ENCODE results near the gene SRRM4.

- no peak for TF ChIP-seq POLR2A (IDR thresholded peaks at IDR 0.05; ENCODE audit: extremely low read depth, insufficient read length)
- TF ChIP-seq, protein P1, sequence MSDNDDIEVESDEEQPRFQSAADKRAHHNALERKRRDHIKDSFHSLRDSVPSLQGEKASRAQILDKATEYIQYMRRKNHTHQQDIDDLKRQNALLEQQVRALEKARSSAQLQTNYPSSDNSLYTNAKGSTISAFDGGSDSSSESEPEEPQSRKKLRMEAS (IDR thresholded peaks at IDR 0.05; ENCODE audit: low read depth, low read length): no peak
These were observed 196.5 kb downstream of the SRRM4 start for GRCh38 chr12:119177724-119178380.

Measured in NB4 (cell line).